ENCODE results near the gene MYL7. TPM values are rescaled to one million over a fixed set of nuclear protein-coding genes. Genes with fewer than 3 reads are reported as not detected.

Gene MYL7
- total and polyA plus RNA-seq, 2 donors (not counting 3 experiments of a cell fraction or from before 2014, with no cell fraction given), result not detected

DNA sequence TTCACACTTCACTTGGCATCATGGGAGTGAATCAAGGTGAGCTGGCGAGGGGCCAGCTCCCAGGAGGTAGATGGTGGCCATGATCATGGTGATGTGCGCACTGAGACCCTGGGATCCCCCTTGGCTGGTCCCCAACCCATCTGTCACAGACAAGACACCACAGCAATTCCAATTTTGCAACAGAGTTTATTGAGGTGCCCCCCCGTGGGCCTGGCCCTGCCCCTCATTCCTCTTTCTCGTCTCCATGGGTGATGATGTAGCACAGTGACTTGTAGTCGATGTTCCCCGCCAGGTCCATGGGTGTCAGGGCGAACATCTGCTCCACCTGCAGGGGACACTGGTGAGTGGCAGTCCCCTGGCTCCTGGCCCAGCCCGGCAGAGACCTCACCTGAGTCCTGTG is 2.4 kb downstream of the MYL7 start:
- Histone ChIP-seq H3K4me2 (ENCODE audit: insufficient read depth, low read length) (no peak overlapping the region), H3K9me3 (replicated peaks; ENCODE audit: control insufficient read depth, insufficient read depth, low read length) (no peaks in the 10 kb centered on the region), H3K27me3 (ENCODE audit: control insufficient read depth in 2 of 2, insufficient read depth in 2 of 2, low read length in 2 of 2) (peaks cover 0 to 4% of the 10 kb centered on the region in 2 experiments), H3K4me1 (ENCODE audit: control insufficient read depth, extremely low read depth, insufficient read depth, low read length) (no peaks in the 10 kb centered on the region), H3K79me2 (ENCODE audit: control insufficient read depth, insufficient read depth, low read length) (no peaks in the 10 kb centered on the region), H3K4me3 (replicated peaks in 1 of 3; ENCODE audit: insufficient read depth in 1 of 3, low read depth in 1 of 3, low read length in 3 of 3) (no peak overlapping the region), H3K27ac (ENCODE audit: insufficient read depth, low read depth, low read length) (no peak overlapping the region), H2AFZ (ENCODE audit: low read depth, low read length) (no peak overlapping the region), H3K36me3 (ENCODE audit: control insufficient read depth in 2 of 2, extremely low read depth in 1 of 2, insufficient read depth in 2 of 2, low read length in 2 of 2) (no peaks in the 10 kb centered on the region), H3K9ac (replicated peaks; ENCODE audit: extremely low read depth, insufficient read depth, low read length) (no peak overlapping the region), H3K9me1 (replicated peaks; ENCODE audit: control insufficient read depth, extremely low read depth, insufficient read depth, low read length) (no peaks in the 10 kb centered on the region), H4K20me1 (replicated peaks; ENCODE audit: control insufficient read depth, extremely low read depth, insufficient read depth, low read length) (no peaks in the 10 kb centered on the region)
- ChIA-PET CTCF (interaction anchor here (1.8 kb wide), 1 partner anchor 9 kb away, joined by 6 read pairs; no protein-coding TSS in a partner anchor), POLR2A (no interaction called here)
- intact Hi-C loops (cut with micrococcal nuclease), result no loop called here
- TF ChIP-seq, protein P1, sequence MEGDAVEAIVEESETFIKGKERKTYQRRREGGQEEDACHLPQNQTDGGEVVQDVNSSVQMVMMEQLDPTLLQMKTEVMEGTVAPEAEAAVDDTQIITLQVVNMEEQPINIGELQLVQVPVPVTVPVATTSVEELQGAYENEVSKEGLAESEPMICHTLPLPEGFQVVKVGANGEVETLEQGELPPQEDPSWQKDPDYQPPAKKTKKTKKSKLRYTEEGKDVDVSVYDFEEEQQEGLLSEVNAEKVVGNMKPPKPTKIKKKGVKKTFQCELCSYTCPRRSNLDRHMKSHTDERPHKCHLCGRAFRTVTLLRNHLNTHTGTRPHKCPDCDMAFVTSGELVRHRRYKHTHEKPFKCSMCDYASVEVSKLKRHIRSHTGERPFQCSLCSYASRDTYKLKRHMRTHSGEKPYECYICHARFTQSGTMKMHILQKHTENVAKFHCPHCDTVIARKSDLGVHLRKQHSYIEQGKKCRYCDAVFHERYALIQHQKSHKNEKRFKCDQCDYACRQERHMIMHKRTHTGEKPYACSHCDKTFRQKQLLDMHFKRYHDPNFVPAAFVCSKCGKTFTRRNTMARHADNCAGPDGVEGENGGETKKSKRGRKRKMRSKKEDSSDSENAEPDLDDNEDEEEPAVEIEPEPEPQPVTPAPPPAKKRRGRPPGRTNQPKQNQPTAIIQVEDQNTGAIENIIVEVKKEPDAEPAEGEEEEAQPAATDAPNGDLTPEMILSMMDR (IDR thresholded peaks at IDR 0.05; ENCODE audit: extremely low read depth in 1 of 2, insufficient read depth in 1 of 2, low read depth in 1 of 2, low read length in 2 of 2), result no peak
- no peak for TF ChIP-seq MYC (IDR thresholded peaks at IDR 0.05; ENCODE audit: low read depth, low read length)
- dilution Hi-C loops (cut with MboI; ENCODE audit: extremely low pct_ligation_motif_present, low sequenced_read_pairs), result no loop called here
- DNase-seq (ENCODE audit: low read depth, low spot score), result no peak
- no TSS peak for BruUV-seq (replicated peaks)
- FAIRE-seq, result no peak

DNA sequence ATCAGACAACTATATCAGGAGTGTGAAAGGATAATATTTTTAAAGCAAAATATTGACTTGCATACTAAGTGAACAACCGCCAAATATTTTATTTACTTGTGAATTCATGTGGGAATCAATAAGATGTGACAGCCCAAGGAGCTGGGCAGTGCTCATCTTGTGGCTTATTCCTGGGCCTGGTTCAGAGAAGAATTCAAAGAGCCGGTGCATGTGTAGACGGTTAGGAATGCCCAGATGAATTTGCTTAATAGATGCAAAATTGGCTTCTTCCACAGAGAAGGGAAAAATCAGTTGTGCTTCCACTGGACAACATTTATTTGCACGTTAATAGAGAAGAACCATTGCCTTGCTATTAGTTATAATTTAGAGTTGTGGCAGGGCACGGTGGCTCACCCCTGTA is 4.4 kb downstream of the MYL7 start:
- FAIRE-seq (no peak), DNase-seq (ENCODE audit: low read depth, low spot score) (no peak)
- no peaks in the 10 kb centered on the region for H3K79me2 ChIP-seq (ENCODE audit: control insufficient read depth, insufficient read depth, low read length)
- H3K36me3 ChIP-seq (ENCODE audit: control insufficient read depth in 2 of 2, extremely low read depth in 1 of 2, insufficient read depth in 2 of 2, low read length in 2 of 2), result no peaks in the 10 kb centered on the region
- no peaks in the 10 kb centered on the region for H4K20me1 ChIP-seq (replicated peaks; ENCODE audit: control insufficient read depth, extremely low read depth, insufficient read depth, low read length)
- dilution Hi-C loops (cut with MboI; ENCODE audit: extremely low pct_ligation_motif_present, low sequenced_read_pairs), result no loop called here
- CTCF ChIA-PET, result no interaction called here
- H3K27me3 ChIP-seq (ENCODE audit: control insufficient read depth in 2 of 2, insufficient read depth in 2 of 2, low read length in 2 of 2), result peaks cover 0 to 4% of the 10 kb centered on the region in 2 experiments
- H3K4me1 ChIP-seq (ENCODE audit: control insufficient read depth, extremely low read depth, insufficient read depth, low read length), result no peaks in the 10 kb centered on the region
- no peak overlapping the region for H3K9ac ChIP-seq (replicated peaks; ENCODE audit: extremely low read depth, insufficient read depth, low read length)
- intact Hi-C loops (cut with micrococcal nuclease), result no loop called here
- no peaks in the 10 kb centered on the region for H3K9me3 ChIP-seq (replicated peaks; ENCODE audit: control insufficient read depth, insufficient read depth, low read length)
- H3K27ac ChIP-seq (ENCODE audit: insufficient read depth, low read depth, low read length), result no peak overlapping the region
- POLR2A ChIA-PET, result no interaction called here
- no peak overlapping the region for H2AFZ ChIP-seq (ENCODE audit: low read depth, low read length)
- H3K4me3 ChIP-seq (replicated peaks in 1 of 3; ENCODE audit: insufficient read depth in 1 of 3, low read depth in 1 of 3, low read length in 3 of 3), result no peak overlapping the region
- no peaks in the 10 kb centered on the region for H3K9me1 ChIP-seq (replicated peaks; ENCODE audit: control insufficient read depth, extremely low read depth, insufficient read depth, low read length)
- BruUV-seq (replicated peaks), result no TSS peak
- TF ChIP-seq GATA2 (IDR thresholded peaks at IDR 0.05; ENCODE audit: insufficient read depth, insufficient read length, low read depth, low read length) (no peak), POLR2A (IDR thresholded peaks at IDR 0.05; ENCODE audit: low read depth, low read length) (no peak), JUN (IDR thresholded peaks at IDR 0.05; ENCODE audit: borderline replicate concordance, insufficient read depth, insufficient read length, low read depth) (no peak), MYC (IDR thresholded peaks at IDR 0.05; ENCODE audit: low read depth, low read length) (no peak), POLR2AphosphoS5 (IDR thresholded peaks at IDR 0.05; ENCODE audit: insufficient read depth, low read depth, low read length) (no peak), FOS (IDR thresholded peaks at IDR 0.05; ENCODE audit: borderline replicate concordance, insufficient read depth, low read length) (no peak), EZH2 (IDR thresholded peaks at IDR 0.05; ENCODE audit: borderline replicate concordance, low read depth, low read length, severe bottlenecking) (no peak)
- TF ChIP-seq, protein P1 (IDR thresholded peaks at IDR 0.05; ENCODE audit: extremely low read depth in 1 of 2, insufficient read depth in 1 of 2, low read depth in 1 of 2, low read length in 2 of 2), result no peak
- TF ChIP-seq, protein P2, sequence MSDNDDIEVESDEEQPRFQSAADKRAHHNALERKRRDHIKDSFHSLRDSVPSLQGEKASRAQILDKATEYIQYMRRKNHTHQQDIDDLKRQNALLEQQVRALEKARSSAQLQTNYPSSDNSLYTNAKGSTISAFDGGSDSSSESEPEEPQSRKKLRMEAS (IDR thresholded peaks at IDR 0.05; ENCODE audit: insufficient read depth, insufficient read length), result no peak
- no peak overlapping the region for H3K4me2 ChIP-seq (ENCODE audit: insufficient read depth, low read length)

Data from endothelial cell of umbilical vein (primary cell).